GM23338 (cell line): Measurements from ENCODE around the gene GPR82. TPM values are rescaled to one million over a fixed set of nuclear protein-coding genes. Genes with fewer than 3 reads are reported as not detected.

Source experiments
- ATAC-seq: fragments of 200-7000 bp; cut with Tn5 transposase; 3 replicates; pipeline ENCODE4 v1.9.1; 2020
- DNase-seq: peaks from one replicate; pipeline ENCODE4 v3.0.0-alpha.2; 2015; ENCODE audit warnings: low spot score
- H2AFZ ChIP-seq: fragments of 200-600 bp; sonication (generic); 2 replicates; pipeline ENCODE4 v1.8.0; 2016; ENCODE audit warnings: antibody characterized with exemption, mild to moderate bottlenecking, moderate library complexity
- H3F3A ChIP-seq: fragments of 200-600 bp; sonication (generic); replicated peaks from 2 replicates; pipeline ENCODE4 v1.8.0; 2017; ENCODE audit warnings: antibody characterized with exemption, mixed run types, low read depth
- H3K27ac ChIP-seq: fragments of 200-600 bp; sonication (generic); 2 replicates; pipeline ENCODE4 v1.6.1; 2016; ENCODE audit warnings: low read depth
- H3K27me3 ChIP-seq: fragments of 200-600 bp; sonication (generic); 2 replicates; pipeline ENCODE4 v1.8.0; 2016; ENCODE audit warnings: mild to moderate bottlenecking, mixed run types, moderate library complexity; ENCODE audit not compliant: insufficient read depth
- H3K36me3 ChIP-seq: fragments of 200-600 bp; sonication (generic); 2 replicates; pipeline ENCODE4 v1.8.0; 2016; ENCODE audit warnings: mild to moderate bottlenecking; ENCODE audit not compliant: insufficient read depth
- H3K4me1 ChIP-seq: fragments of 200-600 bp; sonication (generic); 2 replicates; pipeline ENCODE4 v1.8.0; 2016; ENCODE audit warnings: mild to moderate bottlenecking, moderate library complexity; ENCODE audit not compliant: insufficient read depth
- H3K4me2 ChIP-seq: fragments of 200-600 bp; sonication (generic); 2 replicates; pipeline ENCODE4 v1.7.1; 2017; ENCODE audit warnings: mixed run types
- H3K4me3 ChIP-seq: fragments of 200-600 bp; sonication (generic); 2 replicates; pipeline ENCODE4 v1.6.1; 2016; ENCODE audit warnings: mixed run types
- H3K79me2 ChIP-seq: fragments of 200-600 bp; sonication (generic); replicated peaks from 2 replicates; pipeline ENCODE4 v1.8.0; 2017; ENCODE audit warnings: mild to moderate bottlenecking; ENCODE audit not compliant: insufficient read depth
- H3K9me2 ChIP-seq: fragments of 200-600 bp; sonication (generic); 2 replicates; pipeline ENCODE4 v1.8.0; 2017; ENCODE audit not compliant: insufficient read depth
- H4K20me1 ChIP-seq: fragments of 200-600 bp; sonication (generic); replicated peaks from 2 replicates; pipeline ENCODE4 v1.8.0; 2017; ENCODE audit warnings: mild to moderate bottlenecking; ENCODE audit not compliant: insufficient read depth
- H3K27ac Mint-ChIP-seq: 2 replicates; pipeline ENCODE4 v1.8.0; 2020; ENCODE audit warnings: inconsistent platforms, mild to moderate bottlenecking, moderate library complexity, mixed read lengths
- H3K27me3 Mint-ChIP-seq: 3 replicates; pipeline ENCODE4 v1.8.0; 2022; ENCODE audit warnings: low read depth, mild to moderate bottlenecking, moderate library complexity, mixed read lengths, inconsistent platforms; ENCODE audit not compliant: insufficient read depth, poor library complexity
- H3K36me3 Mint-ChIP-seq: 3 replicates; pipeline ENCODE4 v1.8.0; 2021; ENCODE audit warnings: low read depth, mild to moderate bottlenecking, inconsistent platforms, moderate library complexity, mixed read lengths
- H3K4me1 Mint-ChIP-seq: 3 replicates; pipeline ENCODE4 v1.8.0; 2020; ENCODE audit warnings: mild to moderate bottlenecking, inconsistent platforms, mixed read lengths
- H3K4me3 Mint-ChIP-seq: 3 replicates; pipeline ENCODE4 v1.8.0; 2021; ENCODE audit warnings: moderate library complexity, mild to moderate bottlenecking, inconsistent platforms, mixed read lengths
- H3K9me3 Mint-ChIP-seq: 3 replicates; pipeline ENCODE4 v1.8.0; 2020; ENCODE audit warnings: moderate library complexity, mild to moderate bottlenecking, inconsistent platforms, mixed read lengths
- CREB1 ChIP-seq: fragments of 250-450 bp; sonication (Bioruptor Pico); IDR thresholded peaks from 2 replicates; pipeline ENCODE4 v1.5.0; 2020; ENCODE audit warnings: low read depth, mild to moderate bottlenecking, moderate library complexity
- CTCF ChIP-seq, 2 experiments: fragments of 200-600 bp in 1 of 2; sonication (generic) in 1 of 2; conservative IDR thresholded peaks; 2 replicates each; pipeline versions ENCODE4 v1.5.1 to v1.6.1; 2016 to 2017; ENCODE audit warnings: antibody characterized with exemption in 2 of 2, low read depth in 2 of 2, mild to moderate bottlenecking in 2 of 2, moderate library complexity in 1 of 2
- ETS1 ChIP-seq: IDR thresholded peaks from 2 replicates; pipeline ENCODE4 v1.6.1; 2016; ENCODE audit warnings: antibody characterized with exemption
- EZH2 ChIP-seq: fragments of 200-600 bp; sonication (generic); IDR thresholded peaks from one replicate; pipeline ENCODE4 v1.8.0; 2017; ENCODE audit warnings: antibody characterized with exemption, mild to moderate bottlenecking, low read depth; ENCODE audit not compliant: unreplicated experiment
- EZH2phosphoT487 ChIP-seq: fragments of 200-600 bp; sonication (generic); IDR thresholded peaks from one replicate; pipeline ENCODE4 v1.8.1; 2018; ENCODE audit warnings: antibody characterized with exemption; ENCODE audit not compliant: unreplicated experiment
- JUNB ChIP-seq: IDR thresholded peaks from one replicate; pipeline ENCODE4 v1.6.1; 2016; ENCODE audit warnings: antibody characterized with exemption; ENCODE audit not compliant: unreplicated experiment
- NANOG ChIP-seq: IDR thresholded peaks from 2 replicates; pipeline ENCODE4 v1.6.1; 2016; ENCODE audit warnings: antibody characterized with exemption, borderline replicate concordance
- POLR2AphosphoS5 ChIP-seq: IDR thresholded peaks from 2 replicates; pipeline ENCODE4 v1.6.1; 2016; ENCODE audit warnings: antibody characterized with exemption, low read depth
- REST ChIP-seq: IDR thresholded peaks from one replicate; pipeline ENCODE4 v1.6.1; 2018; ENCODE audit warnings: antibody characterized with exemption; ENCODE audit not compliant: unreplicated experiment
- STAT1 ChIP-seq: IDR thresholded peaks from one replicate; pipeline ENCODE4 v1.6.1; 2016; ENCODE audit warnings: antibody characterized with exemption; ENCODE audit not compliant: unreplicated experiment
- ZNF114 ChIP-seq: fragments of 250-450 bp; sonication (Bioruptor Pico); IDR thresholded peaks from 2 replicates; pipeline ENCODE4 v1.5.0; 2020; ENCODE audit warnings: mild to moderate bottlenecking, moderate library complexity
- ZNF331 ChIP-seq: fragments of 250-450 bp; sonication (Bioruptor Pico); IDR thresholded peaks from 2 replicates; pipeline ENCODE4 v1.5.0; 2020; ENCODE audit warnings: low read depth, mild to moderate bottlenecking, moderate library complexity
- ZNF462 ChIP-seq: fragments of 250-450 bp; sonication (Bioruptor Pico); IDR thresholded peaks from 2 replicates; pipeline ENCODE4 v1.5.0; 2020; ENCODE audit warnings: mild to moderate bottlenecking, moderate library complexity
- polyA plus RNA-seq: library from polyadenylated mRNA; unstranded; fragments of >200 nt; fragmentation: Nextera tagmentation; extraction: Ambion mirVana; gene quantifications from 2 replicates; pipeline ENCODE4 v1.2.1, GENCODE V29; 2016
- total RNA-seq: library from RNA; depleted of rRNA; stranded (reverse); fragments of >200 nt; shearing (Covaris generic); gene quantifications from 2 replicates; pipeline ENCODE4 v1.2.3, GENCODE V29; 2014

Gene GPR82
- total and polyA plus RNA-seq, 2 experiments from 2014 or later = 0.32 TPM; not detected in 1

- Histone ChIP-seq H2AFZ (no peak overlapping the region), H3K9me2 (no peaks in the 10 kb centered on the region), H3K4me2 (no peak overlapping the region), H4K20me1 (no peaks in the 10 kb centered on the region), H3K27ac (no peak overlapping the region; the same call in 1 of the 2 replicates), H3K79me2 (no peaks in the 10 kb centered on the region), H3K4me3 (no peak overlapping the region), H3K4me1 (0 out of 2 replicates have a peak, but pooled peaks cover 3% of the 10 kb centered on the region), H3F3A (no peaks in the 10 kb centered on the region), H3K27me3 (no peaks in the 10 kb centered on the region), H3K36me3 (no peaks in the 10 kb centered on the region)
- ATAC-seq = no peak
- Mint-ChIP-seq H3K27me3 (peaks cover 4% of the 10 kb centered on the region), H3K36me3 (peaks cover 2% of the 10 kb centered on the region; the same call in 1 of the 3 replicates), H3K4me1 (peaks cover 17% of the 10 kb centered on the region), H3K9me3 (no peaks in the 10 kb centered on the region), H3K27ac (no peak overlapping the region), H3K4me3 (no peak overlapping the region)
- no peak for TF ChIP-seq STAT1
- no peak for TF ChIP-seq JUNB
- TF ChIP-seq EZH2 = no peak
- TF ChIP-seq ETS1 = no peak
- no peak for TF ChIP-seq REST
- TF ChIP-seq POLR2AphosphoS5 = no peak
- TF ChIP-seq CTCF (conservative IDR thresholded peaks at IDR 0.05; ENCODE audit: low read depth in 2 of 2) = no peak
- no peak for TF ChIP-seq CREB1 (CRISPR knock-in tag)
- no peak for TF ChIP-seq ZNF114 (CRISPR knock-in tag)
- no peak for TF ChIP-seq NANOG
- TF ChIP-seq ZNF462 = no peak
- no peak for TF ChIP-seq ZNF331
- no peak for TF ChIP-seq EZH2phosphoT487
- no peak for DNase-seq
Observed at GRCh38 chrX:41733939-41734338, 10.0 kb downstream of the GPR82 start.
